Measurements from ENCODE around the gene IL1RAPL2.
"Not testable (repeated sequence)": the region's sequence is repeated elsewhere in the genome, so short reads cannot be mapped to it uniquely, and the experiment has no call there.

The IL1RAPL2 gene

GRCh38 chrX:104913348-104913747, 347.3 kb downstream of the IL1RAPL2 start:
- Histone ChIP-seq H4K20me1 (ENCODE audit: insufficient read depth, low read length) (no peaks in the 10 kb centered on the region), H3K4me3 (ENCODE audit: low read length) (no peak overlapping the region), H2AFZ (ENCODE audit: low read depth, low read length) (no peak overlapping the region; the same call in 1 of the 2 replicates), H3K79me2 (ENCODE audit: low read length) (no peaks in the 10 kb centered on the region), H3K9me3 (ENCODE audit: insufficient read depth, low read length) (no peaks in the 10 kb centered on the region), H3K4me1 (ENCODE audit: low read length) (no peaks in the 10 kb centered on the region), H3K27me3 (ENCODE audit: low read depth, low read length) (no peaks in the 10 kb centered on the region), H3K36me3 (replicated peaks; ENCODE audit: low read depth, low read length) (no peaks in the 10 kb centered on the region), H3K4me2 (ENCODE audit: low read length) (no peak overlapping the region), H3K27ac (ENCODE audit: low read length) (no peak overlapping the region), H3K9ac (ENCODE audit: low read length) (no peak overlapping the region)
- no peak for TF ChIP-seq EZH2phosphoT487 (IDR thresholded peaks at IDR 0.05; ENCODE audit: low read depth)
- TF ChIP-seq, protein P1, sequence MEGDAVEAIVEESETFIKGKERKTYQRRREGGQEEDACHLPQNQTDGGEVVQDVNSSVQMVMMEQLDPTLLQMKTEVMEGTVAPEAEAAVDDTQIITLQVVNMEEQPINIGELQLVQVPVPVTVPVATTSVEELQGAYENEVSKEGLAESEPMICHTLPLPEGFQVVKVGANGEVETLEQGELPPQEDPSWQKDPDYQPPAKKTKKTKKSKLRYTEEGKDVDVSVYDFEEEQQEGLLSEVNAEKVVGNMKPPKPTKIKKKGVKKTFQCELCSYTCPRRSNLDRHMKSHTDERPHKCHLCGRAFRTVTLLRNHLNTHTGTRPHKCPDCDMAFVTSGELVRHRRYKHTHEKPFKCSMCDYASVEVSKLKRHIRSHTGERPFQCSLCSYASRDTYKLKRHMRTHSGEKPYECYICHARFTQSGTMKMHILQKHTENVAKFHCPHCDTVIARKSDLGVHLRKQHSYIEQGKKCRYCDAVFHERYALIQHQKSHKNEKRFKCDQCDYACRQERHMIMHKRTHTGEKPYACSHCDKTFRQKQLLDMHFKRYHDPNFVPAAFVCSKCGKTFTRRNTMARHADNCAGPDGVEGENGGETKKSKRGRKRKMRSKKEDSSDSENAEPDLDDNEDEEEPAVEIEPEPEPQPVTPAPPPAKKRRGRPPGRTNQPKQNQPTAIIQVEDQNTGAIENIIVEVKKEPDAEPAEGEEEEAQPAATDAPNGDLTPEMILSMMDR (IDR thresholded peaks at IDR 0.05; ENCODE audit: low read depth, low read length), result peak; percentile 54

- H2AFZ ChIP-seq (ENCODE audit: low read depth, low read length); H4K20me1 ChIP-seq (ENCODE audit: insufficient read depth, low read length); H3K9ac ChIP-seq (ENCODE audit: low read length); H3K4me1 ChIP-seq (ENCODE audit: low read length); H3K27ac ChIP-seq (ENCODE audit: low read length); H3K36me3 ChIP-seq (replicated peaks; ENCODE audit: low read depth, low read length); H3K4me2 ChIP-seq (ENCODE audit: low read length); H3K79me2 ChIP-seq (ENCODE audit: low read length); H3K27me3 ChIP-seq (ENCODE audit: low read depth, low read length); H3K4me3 ChIP-seq (ENCODE audit: low read length); H3K9me3 ChIP-seq (ENCODE audit: insufficient read depth, low read length): not testable (repeated sequence)
Observed at GRCh38 chrX:104914686-104915085, 348.7 kb downstream of the IL1RAPL2 start.

DNA sequence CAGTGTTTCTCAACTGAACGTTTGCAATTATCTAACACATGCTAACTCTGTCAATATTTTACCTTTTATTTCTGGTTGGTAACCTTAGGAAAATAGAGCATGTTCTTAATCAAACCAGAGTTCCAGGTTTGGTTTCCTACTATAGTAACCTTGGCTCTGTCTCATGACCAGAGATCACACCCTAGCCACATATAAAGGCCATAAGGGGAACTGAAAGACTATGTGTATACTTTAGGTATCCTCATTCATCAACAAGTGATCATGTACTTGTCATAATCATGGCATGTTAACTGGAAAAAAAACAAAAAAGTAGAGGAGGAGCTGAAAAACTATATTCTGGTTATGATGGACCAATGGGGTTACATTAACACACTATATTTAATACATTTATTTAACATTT, 352.1 kb downstream of the IL1RAPL2 start:
- Histone ChIP-seq H2AFZ (ENCODE audit: low read depth, low read length) (no peak overlapping the region), H3K27me3 (ENCODE audit: low read depth, low read length) (no peaks in the 10 kb centered on the region), H3K4me2 (ENCODE audit: low read length) (no peak overlapping the region), H3K27ac (ENCODE audit: low read length) (no peak overlapping the region), H4K20me1 (ENCODE audit: insufficient read depth, low read length) (no peaks in the 10 kb centered on the region), H3K79me2 (ENCODE audit: low read length) (no peaks in the 10 kb centered on the region), H3K9ac (ENCODE audit: low read length) (no peak overlapping the region), H3K4me1 (ENCODE audit: low read length) (peaks cover 5% of the 10 kb centered on the region; the same call in 1 of the 2 replicates), H3K36me3 (replicated peaks; ENCODE audit: low read depth, low read length) (no peaks in the 10 kb centered on the region), H3K4me3 (ENCODE audit: low read length) (no peak overlapping the region), H3K9me3 (ENCODE audit: insufficient read depth, low read length) (no peaks in the 10 kb centered on the region)
- TF ChIP-seq, protein P1 (IDR thresholded peaks at IDR 0.05; ENCODE audit: low read depth, low read length), result no peak
- no peak for TF ChIP-seq EZH2phosphoT487 (IDR thresholded peaks at IDR 0.05; ENCODE audit: low read depth)

DNA sequence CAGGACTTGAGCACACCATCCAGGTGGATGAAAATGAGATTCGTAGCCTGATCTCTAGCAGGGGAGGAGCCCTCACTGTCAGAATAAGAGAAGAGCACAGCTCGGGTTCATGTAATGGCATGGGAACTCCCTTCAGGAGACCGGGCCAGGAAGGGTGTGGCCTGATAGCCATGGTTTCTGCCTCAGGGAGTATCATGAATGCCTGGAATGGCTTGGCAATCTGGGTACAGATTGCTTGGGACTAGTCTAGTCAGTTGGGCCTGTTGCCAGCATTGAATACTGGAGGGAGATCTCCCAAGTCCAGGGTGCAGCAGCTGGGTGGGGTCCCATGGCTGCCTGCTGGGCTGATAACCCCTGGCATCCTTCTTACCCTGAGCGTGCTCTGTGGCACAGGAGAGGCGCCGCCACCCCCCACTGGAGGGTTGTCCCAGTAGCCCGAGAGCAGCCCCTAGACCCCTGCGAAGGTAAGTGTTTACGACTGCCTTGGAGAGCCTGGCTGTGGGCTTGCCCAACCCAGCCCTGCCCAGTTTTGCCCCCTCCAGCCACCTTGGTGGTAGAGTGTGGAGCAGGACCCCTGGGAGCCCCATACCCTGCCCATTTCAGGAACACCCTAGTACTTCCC, 355.7 kb downstream of the IL1RAPL2 start:
- H3K27ac ChIP-seq (ENCODE audit: low read length), result no peak overlapping the region
- H3K4me2 ChIP-seq (ENCODE audit: low read length), result peak overlapping the region; percentile 55
- H3K79me2 ChIP-seq (ENCODE audit: low read length), result no peaks in the 10 kb centered on the region
- H3K9ac ChIP-seq (ENCODE audit: low read length), result no peak overlapping the region
- H3K9me3 ChIP-seq (ENCODE audit: insufficient read depth, low read length), result no peaks in the 10 kb centered on the region
- H3K4me3 ChIP-seq (ENCODE audit: low read length), result peak overlapping the region; percentile 38
- H3K4me1 ChIP-seq (ENCODE audit: low read length), result peaks cover 5% of the 10 kb centered on the region; the same call in 1 of the 2 replicates
- H3K27me3 ChIP-seq (ENCODE audit: low read depth, low read length), result no peaks in the 10 kb centered on the region
- no peaks in the 10 kb centered on the region for H3K36me3 ChIP-seq (replicated peaks; ENCODE audit: low read depth, low read length)
- no peak for TF ChIP-seq EZH2phosphoT487 (IDR thresholded peaks at IDR 0.05; ENCODE audit: low read depth)
- no peaks in the 10 kb centered on the region for H4K20me1 ChIP-seq (ENCODE audit: insufficient read depth, low read length)
- H2AFZ ChIP-seq (ENCODE audit: low read depth, low read length), result peak overlapping the region; percentile 98

- H3K4me3 ChIP-seq (ENCODE audit: low read length), result peak overlapping the region; percentile 38
- no peak overlapping the region for H3K9ac ChIP-seq (ENCODE audit: low read length)
- peak overlapping the region; percentile 98 for H2AFZ ChIP-seq (ENCODE audit: low read depth, low read length)
- no peaks in the 10 kb centered on the region for H3K79me2 ChIP-seq (ENCODE audit: low read length)
- TF ChIP-seq, protein P1 (IDR thresholded peaks at IDR 0.05; ENCODE audit: low read depth, low read length), result peak; percentile 96
- no peak for TF ChIP-seq EZH2phosphoT487 (IDR thresholded peaks at IDR 0.05; ENCODE audit: low read depth)
- H3K4me2 ChIP-seq (ENCODE audit: low read length), result peak overlapping the region; percentile 55
- no peak overlapping the region for H3K27ac ChIP-seq (ENCODE audit: low read length)
- no peaks in the 10 kb centered on the region for H3K27me3 ChIP-seq (ENCODE audit: low read depth, low read length)
- peaks cover 5% of the 10 kb centered on the region; the same call in 1 of the 2 replicates for H3K4me1 ChIP-seq (ENCODE audit: low read length)
- H4K20me1 ChIP-seq (ENCODE audit: insufficient read depth, low read length), result no peaks in the 10 kb centered on the region
- no peaks in the 10 kb centered on the region for H3K9me3 ChIP-seq (ENCODE audit: insufficient read depth, low read length)
- no peaks in the 10 kb centered on the region for H3K36me3 ChIP-seq (replicated peaks; ENCODE audit: low read depth, low read length)
Observed at GRCh38 chrX:104922206-104922621, 356.2 kb downstream of the IL1RAPL2 start.

All from OCI-LY3 (cell line).